ENCODE measurements around the gene SPDYE9.
"Not testable (repeated sequence)": the region's sequence is repeated elsewhere in the genome, so short reads cannot be mapped to it uniquely, and the experiment has no call there.

Gene SPDYE9

GRCh38 chr7:73085938-73086337 lies at the start of gene SPDYE9:
TSS of gene SPDYE9 (minus strand) at chr7:73086038. CDS start at chr7:73084238, 1,800 bp downstream.
- DNase-seq: not testable (repeated sequence)

- DNase-seq: not testable (repeated sequence)
Measured at GRCh38 chr7:73134866-73135265, 49.0 kb upstream of the SPDYE9 start.

- not testable (repeated sequence) for DNase-seq
Measured at GRCh38 chr7:73132651-73133217, 46.9 kb upstream of the SPDYE9 start.

GRCh38 chr7:73130612-73131011 lies 44.8 kb upstream of the SPDYE9 start:
- DNase-seq: not testable (repeated sequence)

GRCh38 chr7:73124126-73124525 lies 38.3 kb upstream of the SPDYE9 start:
- not testable (repeated sequence) for DNase-seq

GRCh38 chr7:73122778-73123447 lies 37.1 kb upstream of the SPDYE9 start:
- not testable (repeated sequence) for DNase-seq

GRCh38 chr7:73118155-73118554 lies 32.3 kb upstream of the SPDYE9 start:
- DNase-seq: not testable (repeated sequence)

GRCh38 chr7:73057811-73058210 lies 28.0 kb downstream of the SPDYE9 start, which contains the start of gene SPDYE11:
TSS of gene SPDYE11 (minus strand) at chr7:73057911. CDS start at chr7:73056111, 1,800 bp downstream.
- not testable (repeated sequence) for DNase-seq

GRCh38 chr7:73029666-73030065 lies 56.2 kb downstream of the SPDYE9 start, which contains the start of gene SPDYE8:
TSS of gene SPDYE8 (minus strand) at chr7:73029766. CDS start at chr7:73027966, 1,800 bp downstream.
- not testable (repeated sequence) for DNase-seq
